Activated T-cell treated with anti-CD3 and anti-CD28 coated beads for 4 hours (primary cell): ENCODE measurements around the gene MYO1D.
"Not testable (repeated sequence)": the region's sequence is repeated elsewhere in the genome, so short reads cannot be mapped to it uniquely, and the experiment has no call there.

Experiments used
- DNase-seq: peaks from one replicate; pipeline ENCODE4 v3.0.0-alpha.2; 2020

Gene MYO1D

DNA sequence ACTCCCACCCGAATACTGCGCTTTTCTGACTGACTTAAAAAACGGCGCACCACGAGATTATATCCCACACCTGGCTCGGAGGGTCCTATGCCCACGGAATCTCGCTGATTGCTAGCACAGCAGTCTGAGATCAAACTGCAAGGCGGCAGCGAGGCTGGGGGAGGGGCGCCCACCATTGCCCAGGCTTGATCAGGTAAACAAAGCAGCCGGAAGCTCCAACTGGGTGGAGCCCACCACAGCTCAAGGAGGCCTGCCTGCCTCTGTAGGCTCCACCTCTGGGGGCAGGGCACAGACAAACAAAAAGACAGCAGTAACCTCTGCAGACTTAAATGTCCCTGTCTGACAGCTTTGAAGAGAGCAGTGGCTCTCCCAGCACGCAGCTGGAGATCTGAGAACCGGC, 10.5 kb upstream of the MYO1D start:
- DNase-seq: not testable (repeated sequence)

- not testable (repeated sequence) for DNase-seq
These were observed 10.0 kb upstream of the MYO1D start for GRCh38 chr17:32886951-32887350.

- no peak for DNase-seq
These were observed 5.8 kb upstream of the MYO1D start for GRCh38 chr17:32882734-32883133.

- no peak for DNase-seq
These were observed 5.1 kb upstream of the MYO1D start for GRCh38 chr17:32882029-32882428.

GRCh38 chr17:32880671-32881453, 3.9 kb upstream of the MYO1D start:
- no peak for DNase-seq

DNA sequence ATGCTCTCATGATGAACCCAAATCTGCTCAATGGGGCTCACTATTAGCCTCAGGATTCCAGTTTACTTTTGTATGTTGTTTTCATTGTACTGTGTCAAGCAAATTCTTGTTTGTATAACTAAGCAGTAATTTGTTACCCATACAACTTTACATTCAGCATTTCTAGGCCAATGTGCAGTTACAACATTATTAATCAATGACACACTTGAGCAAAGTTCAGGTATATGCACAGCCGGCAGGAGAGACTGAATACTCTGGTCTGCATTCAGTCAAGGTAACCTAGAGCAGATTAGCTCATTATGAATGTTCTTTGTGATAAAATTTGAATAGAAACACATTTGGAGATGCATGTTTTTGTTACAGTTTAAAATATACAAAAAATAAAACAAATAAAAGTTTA, 2.2 kb upstream of the MYO1D start:
- no peak for DNase-seq

DNA sequence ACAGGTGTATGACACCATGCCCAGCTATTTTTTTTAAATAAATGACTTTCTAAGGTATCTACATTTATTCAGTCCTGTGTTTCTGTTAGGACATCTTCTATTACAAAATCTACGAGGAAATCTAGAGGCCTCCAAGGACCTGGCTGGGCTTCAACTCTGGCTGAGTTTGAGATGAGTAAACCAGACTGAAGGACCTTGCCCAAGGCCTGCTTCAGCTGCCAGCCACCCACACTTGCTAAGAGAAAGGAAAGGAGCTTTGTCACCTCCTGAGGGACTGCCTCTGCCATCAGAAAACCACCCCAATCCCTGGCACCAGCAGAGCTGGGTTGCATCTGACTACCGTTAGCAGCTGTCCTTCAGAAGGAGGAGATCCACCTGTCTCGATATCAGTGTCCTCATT, 1.3 kb upstream of the MYO1D start:
- no peak for DNase-seq

GRCh38 chr17:32877164-32877764, 340 bp upstream of the MYO1D start:
- peak; percentile 85 for DNase-seq

DNA sequence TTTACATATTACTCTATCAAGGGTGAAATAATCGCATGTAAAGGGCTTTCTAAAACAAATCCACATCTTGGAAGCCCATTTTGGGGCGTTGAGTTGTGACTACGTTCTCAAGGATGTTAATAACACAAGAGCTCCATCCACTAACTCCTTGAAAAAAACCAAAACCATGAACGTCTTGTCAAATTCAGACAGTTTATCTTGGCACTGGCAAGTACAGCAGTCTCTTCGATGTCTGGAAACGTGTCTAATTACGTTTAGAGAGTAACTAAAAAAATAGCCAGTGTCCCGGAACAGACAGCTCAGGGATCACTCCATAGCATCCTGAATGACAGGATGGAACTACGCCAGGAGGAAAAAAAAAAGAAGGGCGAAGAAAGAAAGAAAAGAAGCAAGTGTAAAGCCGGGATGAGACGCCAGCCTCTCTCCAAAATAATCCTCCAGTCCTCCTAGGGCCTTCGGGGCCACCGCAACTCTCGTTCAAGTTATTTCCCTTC, 954 bp downstream of the MYO1D start:
- DNase-seq: no peak

DNA sequence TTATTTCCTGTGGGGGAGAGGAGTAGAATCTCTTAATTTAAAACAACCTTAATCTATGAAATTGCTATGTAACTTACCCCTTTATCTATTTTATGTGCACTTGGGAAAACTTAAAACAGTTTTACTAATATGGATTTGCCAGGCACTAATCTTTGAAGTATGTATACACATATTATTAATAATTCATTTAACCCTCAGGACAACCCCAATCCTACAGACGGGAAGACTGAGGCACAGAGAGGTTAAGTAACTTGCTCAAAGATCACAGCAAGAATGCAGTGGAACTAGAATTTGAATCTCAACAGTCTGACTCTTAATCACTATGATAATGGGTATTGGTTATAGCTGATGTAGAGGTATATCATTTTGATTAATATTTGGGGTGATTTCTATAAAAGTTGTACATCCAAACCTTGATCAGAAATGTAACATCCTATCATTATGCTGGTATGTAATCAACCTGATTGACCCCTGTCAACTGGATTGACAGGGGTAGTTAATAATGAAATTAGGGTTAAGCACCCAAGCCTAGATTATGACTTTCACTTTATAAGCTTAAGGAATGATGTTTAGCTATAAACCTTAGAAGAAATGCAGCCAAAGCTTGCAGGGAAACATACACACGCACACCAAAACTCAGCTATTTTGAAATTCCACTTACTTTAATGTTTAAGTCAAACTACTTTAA, 1.6 kb downstream of the MYO1D start:
- no peak for DNase-seq

DNA sequence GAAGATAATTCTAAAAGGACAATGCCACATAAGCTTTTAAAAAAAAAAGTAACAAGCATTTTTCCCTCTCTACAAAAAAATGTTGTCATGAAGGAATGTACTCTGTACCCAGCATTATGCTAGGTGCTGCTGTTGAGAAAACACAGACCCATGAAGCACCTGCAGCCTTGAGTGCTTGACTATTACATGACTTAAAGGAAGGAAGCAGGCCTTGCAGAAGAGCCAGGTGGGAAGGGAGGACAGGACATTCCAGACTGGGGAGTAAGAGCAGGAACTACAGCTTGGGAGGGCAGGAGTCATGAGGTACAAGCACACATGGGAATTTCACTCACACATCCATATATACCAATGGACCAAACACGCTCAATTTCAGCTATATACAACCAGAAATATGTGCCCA, 3.8 kb downstream of the MYO1D start:
- DNase-seq: no peak

DNA sequence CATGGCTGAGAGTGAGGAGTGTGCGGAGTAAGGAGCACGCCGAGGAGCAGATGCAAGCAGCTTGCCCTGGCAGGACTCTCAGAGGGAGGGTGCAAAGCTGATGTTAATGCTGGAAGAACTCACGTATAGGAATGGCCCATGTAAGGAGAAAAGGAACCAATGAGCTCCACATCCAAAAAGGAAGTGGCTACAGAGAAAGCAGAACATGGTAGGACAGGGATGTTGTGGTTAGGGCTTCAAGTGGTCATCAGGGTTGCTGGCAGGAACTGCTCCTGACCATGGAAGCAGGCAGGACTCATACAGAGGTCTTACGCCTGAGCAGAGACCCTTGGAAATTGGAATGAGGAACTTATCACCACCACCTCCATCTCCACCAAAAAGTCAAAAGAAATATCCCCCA, 5.2 kb downstream of the MYO1D start:
- DNase-seq: no peak

- DNase-seq: no peak
These were observed 6.0 kb downstream of the MYO1D start for GRCh38 chr17:32870969-32871368.

DNA sequence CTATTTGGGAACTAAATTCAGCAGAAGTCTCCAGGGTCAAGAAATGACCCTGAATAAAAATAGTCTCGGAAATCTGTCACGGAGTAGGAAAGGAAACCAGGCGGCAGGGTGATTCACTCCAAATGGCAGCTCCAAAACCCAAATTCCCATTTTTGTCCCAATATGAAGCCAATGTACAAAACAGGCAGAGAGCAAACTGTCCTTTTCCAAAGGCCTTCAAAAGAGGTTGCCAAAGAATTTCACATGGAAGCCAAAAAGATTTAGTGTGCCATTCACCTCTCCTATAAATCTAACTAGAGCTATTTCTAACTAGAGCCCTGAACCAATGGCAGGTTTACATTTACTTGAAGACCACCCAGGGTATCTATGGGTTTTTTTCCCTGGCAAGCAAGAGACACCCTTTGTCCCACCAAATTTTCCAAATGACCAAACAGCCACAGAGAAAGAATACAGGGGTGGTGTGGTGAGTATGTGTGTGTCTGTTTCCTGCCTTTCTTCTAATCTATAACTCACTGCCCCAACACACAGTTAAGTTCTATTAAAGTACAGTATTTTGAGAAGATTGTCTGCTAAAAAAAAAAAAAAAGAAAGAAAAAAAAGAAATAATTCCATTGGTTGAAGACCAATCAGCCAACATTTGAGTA, 6.8 kb downstream of the MYO1D start:
- DNase-seq: no peak

- DNase-seq: no peak
These were observed 7.4 kb downstream of the MYO1D start for GRCh38 chr17:32869345-32870026.

DNA sequence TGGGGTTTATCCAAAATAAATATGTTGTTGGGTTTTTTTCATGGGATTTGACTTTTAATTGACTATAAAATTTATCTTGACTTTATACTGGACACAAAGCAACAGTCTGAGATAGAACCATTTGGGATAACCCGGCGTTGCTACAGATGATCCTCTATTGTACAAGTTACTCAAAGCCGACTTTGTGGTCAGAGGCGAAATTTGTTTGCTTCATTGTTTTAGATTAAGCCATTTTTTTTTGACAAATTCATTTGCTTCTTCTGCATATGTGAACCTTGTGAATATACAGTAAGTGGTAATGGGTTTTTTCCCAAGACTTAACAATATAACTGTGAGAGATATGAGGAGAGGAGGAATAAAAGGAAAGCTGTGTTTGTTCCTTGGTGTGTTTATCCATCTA, 11.8 kb downstream of the MYO1D start:
- no peak for DNase-seq

DNA sequence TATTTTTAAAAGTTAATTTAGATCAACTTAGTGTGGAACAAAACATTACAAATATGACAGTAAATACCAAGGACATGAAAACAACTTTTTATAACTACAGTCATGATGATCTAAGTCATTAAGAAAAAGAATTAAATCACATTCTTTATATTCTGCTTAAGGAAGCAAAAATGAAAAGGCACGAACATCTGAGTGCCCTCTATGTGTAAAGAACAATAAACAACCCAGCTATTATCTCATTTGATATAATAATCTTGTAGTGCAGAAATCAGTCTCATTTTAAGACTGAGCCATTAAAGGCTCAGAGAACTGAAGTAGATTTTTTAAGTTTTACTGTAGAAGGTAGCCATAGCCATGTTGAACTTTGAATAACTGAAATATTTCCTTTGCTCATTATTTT, 13.4 kb downstream of the MYO1D start:
- no peak for DNase-seq

- DNase-seq: no peak
These were observed 14.0 kb downstream of the MYO1D start for GRCh38 chr17:32862940-32863339.

DNA sequence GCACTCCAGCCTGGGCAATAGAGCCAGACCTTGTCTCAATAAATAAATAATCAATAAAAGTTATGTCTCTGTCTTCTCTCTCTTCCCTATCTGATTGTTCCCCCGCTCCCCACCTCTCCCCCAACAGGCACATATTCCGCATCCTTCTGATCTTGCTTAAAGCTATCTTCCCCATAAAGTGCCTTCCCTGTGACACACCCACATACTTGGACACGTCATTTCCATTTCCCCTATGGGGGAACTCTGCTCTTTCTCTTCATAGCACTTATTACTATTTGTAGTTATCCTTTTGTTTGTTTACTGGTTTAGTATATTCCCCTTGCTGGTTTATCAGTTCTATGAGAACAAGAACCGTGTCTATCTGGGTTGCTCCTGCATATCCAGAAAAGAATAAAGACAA, 14.9 kb downstream of the MYO1D start:
- no peak for DNase-seq

- DNase-seq: no peak
These were observed 16.9 kb downstream of the MYO1D start for GRCh38 chr17:32859857-32860525.

DNA sequence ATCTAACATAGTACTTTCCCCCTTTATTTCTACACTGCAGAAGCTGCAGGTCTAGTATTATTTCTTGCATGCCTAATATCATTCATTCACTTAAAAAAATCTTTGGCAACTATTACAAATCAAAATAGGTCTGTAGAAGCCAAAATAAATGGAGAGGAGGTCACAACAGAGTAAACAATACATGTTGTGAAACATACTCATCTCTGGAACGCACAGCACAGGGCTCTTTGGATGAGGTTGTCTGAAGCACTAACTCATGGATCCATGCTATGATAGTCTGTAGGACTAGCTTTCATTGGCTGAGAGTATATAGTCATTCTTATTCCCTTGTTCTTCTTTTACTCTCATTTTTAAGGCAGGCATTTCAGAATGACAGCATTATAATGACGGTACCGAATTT, 21.3 kb downstream of the MYO1D start:
- no peak for DNase-seq

DNA sequence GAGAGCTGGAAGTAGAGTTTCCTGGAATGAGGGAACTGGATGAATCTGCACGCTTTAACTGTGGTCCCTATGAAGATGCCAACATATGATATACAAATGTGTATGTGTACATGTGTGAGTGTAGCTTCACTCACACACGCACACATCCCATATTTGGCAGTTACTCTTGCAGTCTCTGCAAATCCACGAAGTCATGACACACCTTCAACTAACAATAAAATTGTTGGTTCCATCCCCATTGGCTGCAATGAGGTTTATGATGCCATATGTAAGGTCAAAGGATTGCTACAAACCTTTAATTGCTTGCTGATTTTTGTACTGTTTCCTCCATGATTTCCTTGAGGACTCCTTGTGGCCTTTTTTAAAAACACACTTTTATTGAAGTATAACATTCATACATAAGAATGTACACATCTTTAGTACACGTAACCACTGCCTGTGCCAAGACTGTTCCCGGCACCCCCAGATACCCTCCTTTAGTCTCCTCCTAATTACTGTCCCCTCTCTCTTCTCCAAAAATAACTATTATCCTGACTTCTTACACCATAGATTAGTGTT, 22.0 kb downstream of the MYO1D start:
- DNase-seq: no peak
